Measurements from ENCODE around the gene RXRA. TPM values are rescaled to one million over a fixed set of nuclear protein-coding genes. Genes with fewer than 3 reads are reported as not detected.

The RXRA gene
- total RNA-seq, 1 donor from 2014 or later: 83.3 TPM

DNA sequence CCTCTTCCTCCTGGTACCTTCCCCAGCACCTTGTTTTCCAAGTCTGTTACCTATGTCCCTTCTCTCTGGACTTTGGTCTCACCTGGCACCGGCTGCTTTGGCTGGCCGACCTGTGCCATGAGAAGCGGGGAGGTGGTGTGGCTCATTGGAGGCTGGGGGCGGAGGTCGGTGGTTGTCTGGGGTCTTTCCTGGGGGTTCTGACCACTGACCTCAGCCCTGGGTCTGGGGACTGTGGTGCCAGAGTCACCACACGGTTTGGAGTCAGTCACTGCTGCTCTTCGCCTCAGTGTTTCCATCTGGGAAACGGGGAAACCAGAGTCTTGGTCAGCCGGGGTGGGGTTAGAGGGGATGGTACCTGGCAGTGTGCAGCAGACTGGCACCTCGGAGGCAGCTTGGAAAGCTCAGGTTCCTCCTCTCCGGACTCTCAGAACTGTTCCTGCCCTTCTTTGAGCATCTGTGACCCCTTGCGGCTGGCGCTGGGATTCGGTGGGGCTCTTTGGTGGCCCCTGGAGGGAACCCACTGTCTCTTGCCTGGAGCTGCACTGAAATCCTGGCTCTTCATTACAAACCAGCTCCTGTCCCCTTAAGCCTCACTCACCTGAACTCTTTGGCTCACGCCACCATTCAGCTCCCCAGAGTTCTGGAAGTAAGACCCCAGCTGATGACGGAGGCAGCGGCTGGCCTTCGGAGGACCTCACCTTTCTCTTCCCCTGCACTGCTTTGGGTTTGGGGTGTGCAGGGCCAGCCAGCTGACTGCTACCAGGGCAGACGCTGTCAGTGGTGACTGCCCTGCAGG lies 4.1 kb upstream of the RXRA start:
- no peaks in the 10 kb centered on the region for H3K36me3 Mint-ChIP-seq (ENCODE audit: low read depth, unreplicated experiment)
- no peak overlapping the region for H3K27ac Mint-ChIP-seq (ENCODE audit: unreplicated experiment)
- H3K4me1 Mint-ChIP-seq (ENCODE audit: unreplicated experiment): no peaks in the 10 kb centered on the region
- no peak overlapping the region for H3K4me3 Mint-ChIP-seq (ENCODE audit: unreplicated experiment)
- TF ChIP-seq, protein P1, sequence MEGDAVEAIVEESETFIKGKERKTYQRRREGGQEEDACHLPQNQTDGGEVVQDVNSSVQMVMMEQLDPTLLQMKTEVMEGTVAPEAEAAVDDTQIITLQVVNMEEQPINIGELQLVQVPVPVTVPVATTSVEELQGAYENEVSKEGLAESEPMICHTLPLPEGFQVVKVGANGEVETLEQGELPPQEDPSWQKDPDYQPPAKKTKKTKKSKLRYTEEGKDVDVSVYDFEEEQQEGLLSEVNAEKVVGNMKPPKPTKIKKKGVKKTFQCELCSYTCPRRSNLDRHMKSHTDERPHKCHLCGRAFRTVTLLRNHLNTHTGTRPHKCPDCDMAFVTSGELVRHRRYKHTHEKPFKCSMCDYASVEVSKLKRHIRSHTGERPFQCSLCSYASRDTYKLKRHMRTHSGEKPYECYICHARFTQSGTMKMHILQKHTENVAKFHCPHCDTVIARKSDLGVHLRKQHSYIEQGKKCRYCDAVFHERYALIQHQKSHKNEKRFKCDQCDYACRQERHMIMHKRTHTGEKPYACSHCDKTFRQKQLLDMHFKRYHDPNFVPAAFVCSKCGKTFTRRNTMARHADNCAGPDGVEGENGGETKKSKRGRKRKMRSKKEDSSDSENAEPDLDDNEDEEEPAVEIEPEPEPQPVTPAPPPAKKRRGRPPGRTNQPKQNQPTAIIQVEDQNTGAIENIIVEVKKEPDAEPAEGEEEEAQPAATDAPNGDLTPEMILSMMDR (IDR thresholded peaks at IDR 0.05; ENCODE audit: unreplicated experiment): no peak
- H3K9me3 Mint-ChIP-seq (ENCODE audit: unreplicated experiment): no peaks in the 10 kb centered on the region
- DNase-seq (ENCODE audit: low spot score): no peak
- peaks cover 10% of the 10 kb centered on the region for H3K27me3 Mint-ChIP-seq (ENCODE audit: unreplicated experiment)

DNA sequence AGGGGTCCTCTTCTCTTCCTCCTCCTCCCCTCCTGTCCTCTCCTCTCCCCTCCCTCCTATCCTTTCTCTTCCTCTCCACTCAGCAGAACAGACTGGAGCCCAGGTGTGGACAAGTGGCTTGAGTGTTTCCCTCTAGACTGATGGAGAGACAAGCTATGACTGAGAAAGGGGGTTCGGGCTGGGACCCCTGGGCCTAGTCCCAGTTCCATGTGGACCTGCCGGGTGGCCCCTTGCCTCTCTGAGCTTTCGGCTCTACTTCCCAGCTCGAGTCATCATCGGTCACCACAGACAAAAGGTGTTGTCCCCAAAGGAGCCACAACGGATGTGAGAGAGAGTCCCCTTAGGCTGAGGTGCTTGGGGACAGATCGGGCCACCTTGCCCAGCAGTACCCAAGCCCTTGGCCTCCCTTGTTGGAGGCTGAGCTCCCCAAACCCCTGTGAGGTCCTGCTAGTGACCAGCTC lies 3.4 kb upstream of the RXRA start:
- DNase-seq (ENCODE audit: low spot score): no peak
- Mint-ChIP-seq H3K9me3 (ENCODE audit: unreplicated experiment) (no peaks in the 10 kb centered on the region), H3K27me3 (ENCODE audit: unreplicated experiment) (peaks cover 10% of the 10 kb centered on the region), H3K4me1 (ENCODE audit: unreplicated experiment) (no peaks in the 10 kb centered on the region), H3K27ac (ENCODE audit: unreplicated experiment) (no peak overlapping the region), H3K4me3 (ENCODE audit: unreplicated experiment) (no peak overlapping the region), H3K36me3 (ENCODE audit: low read depth, unreplicated experiment) (no peaks in the 10 kb centered on the region)
- TF ChIP-seq, protein P1 (IDR thresholded peaks at IDR 0.05; ENCODE audit: unreplicated experiment): no peak

DNA sequence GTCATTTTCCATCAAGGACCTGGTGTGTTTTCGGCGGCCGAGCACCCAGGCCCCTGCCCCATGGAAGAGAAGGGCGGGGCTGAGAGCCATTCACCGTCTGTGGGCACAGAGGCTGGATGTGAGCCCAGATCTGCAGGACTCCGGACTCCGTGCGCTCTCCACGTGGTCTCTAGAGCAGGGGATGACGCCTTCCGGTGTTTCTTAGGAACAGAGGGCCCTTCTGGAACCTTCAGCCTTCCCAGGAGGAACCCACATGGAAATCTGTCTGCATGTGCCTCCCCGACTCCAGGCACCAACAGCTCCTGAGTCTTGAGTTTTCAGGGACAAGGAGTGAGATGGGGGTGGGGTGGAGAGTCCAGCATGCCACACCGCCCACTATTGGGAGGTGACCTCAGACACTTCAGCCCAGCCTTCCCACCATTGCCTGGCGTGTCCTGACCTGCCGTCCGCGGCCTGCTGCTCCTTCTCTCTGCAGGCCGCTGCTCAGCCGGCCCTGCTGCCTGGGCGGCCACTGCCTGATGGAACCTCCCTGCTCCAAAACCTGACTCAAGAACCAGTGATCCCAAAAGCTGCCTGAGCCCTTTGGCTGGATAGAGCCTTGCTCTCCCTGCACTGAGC lies 2.4 kb upstream of the RXRA start:
- no peaks in the 10 kb centered on the region for H3K36me3 Mint-ChIP-seq (ENCODE audit: low read depth, unreplicated experiment)
- H3K4me1 Mint-ChIP-seq (ENCODE audit: unreplicated experiment): no peaks in the 10 kb centered on the region
- TF ChIP-seq, protein P1 (IDR thresholded peaks at IDR 0.05; ENCODE audit: unreplicated experiment): no peak
- no peak overlapping the region for H3K27ac Mint-ChIP-seq (ENCODE audit: unreplicated experiment)
- peaks cover 10% of the 10 kb centered on the region for H3K27me3 Mint-ChIP-seq (ENCODE audit: unreplicated experiment)
- no peaks in the 10 kb centered on the region for H3K9me3 Mint-ChIP-seq (ENCODE audit: unreplicated experiment)
- H3K4me3 Mint-ChIP-seq (ENCODE audit: unreplicated experiment): no peak overlapping the region
- no peak for DNase-seq (ENCODE audit: low spot score)

DNA sequence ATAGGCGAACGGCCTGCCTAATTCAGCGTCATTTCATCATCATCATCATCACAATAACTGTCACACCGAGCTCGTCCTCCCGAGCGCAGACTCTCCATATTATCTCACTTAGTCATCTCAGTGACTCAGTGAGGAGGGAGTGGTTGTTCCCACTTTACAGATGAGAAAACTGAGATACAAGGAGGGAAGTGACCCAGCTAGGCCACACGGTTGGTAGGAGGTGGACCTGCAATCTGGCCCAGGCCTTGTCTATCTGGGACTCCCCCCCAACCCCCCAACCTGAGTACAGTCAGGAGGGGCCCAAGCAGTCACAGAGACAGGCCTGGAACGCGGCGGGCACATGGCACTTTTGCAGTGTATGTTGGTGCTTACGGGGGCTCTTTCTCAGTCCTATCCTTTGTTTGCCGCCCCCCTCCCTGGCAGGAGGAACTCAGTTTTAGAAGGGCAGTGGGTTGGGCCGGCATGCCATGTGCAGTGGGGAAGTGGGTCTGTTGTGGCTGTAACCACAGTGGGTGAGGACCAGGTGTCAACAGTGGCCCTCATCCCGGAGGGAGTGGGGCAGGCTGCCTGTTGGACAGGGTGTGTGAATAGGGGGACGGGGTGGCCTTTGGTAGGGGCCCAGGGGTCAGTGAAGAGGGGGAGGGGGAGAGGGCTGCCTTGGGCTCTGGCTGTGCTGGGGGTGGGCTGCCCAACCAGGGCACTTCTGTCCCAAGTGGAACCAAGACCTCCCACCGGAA lies 1.7 kb upstream of the RXRA start:
- no peak overlapping the region for H3K27ac Mint-ChIP-seq (ENCODE audit: unreplicated experiment)
- no peak overlapping the region for H3K4me3 Mint-ChIP-seq (ENCODE audit: unreplicated experiment)
- H3K27me3 Mint-ChIP-seq (ENCODE audit: unreplicated experiment): peaks cover 10% of the 10 kb centered on the region
- DNase-seq (ENCODE audit: low spot score): no peak
- H3K36me3 Mint-ChIP-seq (ENCODE audit: low read depth, unreplicated experiment): no peaks in the 10 kb centered on the region
- no peaks in the 10 kb centered on the region for H3K9me3 Mint-ChIP-seq (ENCODE audit: unreplicated experiment)
- TF ChIP-seq, protein P1 (IDR thresholded peaks at IDR 0.05; ENCODE audit: unreplicated experiment): no peak
- H3K4me1 Mint-ChIP-seq (ENCODE audit: unreplicated experiment): peaks cover 3% of the 10 kb centered on the region
